ENCODE measurements around the gene RAB9B.

RAB9B gene

GRCh38 chrX:103780336-103781061 lies 51.6 kb downstream of the RAB9B start:
- H3K36me3 ChIP-seq (ENCODE audit: insufficient read depth), result no peaks in the 10 kb centered on the region
- no peaks in the 10 kb centered on the region for H3K4me1 ChIP-seq (ENCODE audit: low read depth, poor library complexity, severe bottlenecking)
- H3K4me3 ChIP-seq (IDR thresholded peaks at IDR 0.05; ENCODE audit: insufficient read depth, low read depth, low read length), result no peak overlapping the region
- no peaks in the 10 kb centered on the region for H3K79me2 ChIP-seq (ENCODE audit: insufficient read depth, low read depth)
- no peak overlapping the region for H3K9ac ChIP-seq
- no peak overlapping the region for H2AFZ ChIP-seq (ENCODE audit: low read depth)
- no peak for TF ChIP-seq CTCF (conservative IDR thresholded peaks at IDR 0.05; ENCODE audit: low read depth, low read length)
- H3K27me3 ChIP-seq (ENCODE audit: insufficient read depth, low read depth), result no peaks in the 10 kb centered on the region
- H3K4me2 ChIP-seq, result no peak overlapping the region
- H3K27ac ChIP-seq, result no peak overlapping the region
- no peaks in the 10 kb centered on the region for H4K20me1 ChIP-seq (ENCODE audit: insufficient read depth)

GRCh38 chrX:103779141-103779789 lies 52.8 kb downstream of the RAB9B start:
- H3K79me2 ChIP-seq (ENCODE audit: insufficient read depth, low read depth), result no peaks in the 10 kb centered on the region
- H3K27me3 ChIP-seq (ENCODE audit: insufficient read depth, low read depth), result no peaks in the 10 kb centered on the region

GRCh38 chrX:103776546-103776945 lies 55.5 kb downstream of the RAB9B start, which contains the start of gene PLP1:
PLP1 (plus strand) TSS chrX:103776840; CDS start chrX:103776996, 156 bp downstream.
- Histone ChIP-seq H3K4me3 (IDR thresholded peaks at IDR 0.05; ENCODE audit: insufficient read depth, low read depth, low read length) (no peak within 1 kb of the TSS), H4K20me1 (ENCODE audit: insufficient read depth) (no peaks in the 10 kb centered on the region), H3K79me2 (ENCODE audit: insufficient read depth, low read depth) (no peaks in the 10 kb centered on the region), H3K27ac (no peak within 1 kb of the TSS), H2AFZ (ENCODE audit: low read depth) (no peak within 1 kb of the TSS), H3K36me3 (ENCODE audit: insufficient read depth) (no peaks in the 10 kb centered on the region), H3K4me2 (no peak within 1 kb of the TSS), H3K4me1 (ENCODE audit: low read depth, poor library complexity, severe bottlenecking) (no peaks in the 10 kb centered on the region), H3K27me3 (ENCODE audit: insufficient read depth, low read depth) (no peaks in the 10 kb centered on the region), H3K9ac (no peak within 1 kb of the TSS)
- TF ChIP-seq CTCF (conservative IDR thresholded peaks at IDR 0.05; ENCODE audit: low read depth, low read length), result no peak

More at GRCh38 chrX:103779141-103779789, 52.8 kb downstream of the RAB9B start:
- H2AFZ ChIP-seq (ENCODE audit: low read depth), result no peak overlapping the region
- H3K36me3 ChIP-seq (ENCODE audit: insufficient read depth), result no peaks in the 10 kb centered on the region
- H3K4me1 ChIP-seq (ENCODE audit: low read depth, poor library complexity, severe bottlenecking), result no peaks in the 10 kb centered on the region
- no peak for TF ChIP-seq CTCF (conservative IDR thresholded peaks at IDR 0.05; ENCODE audit: low read depth, low read length)
- no peaks in the 10 kb centered on the region for H4K20me1 ChIP-seq (ENCODE audit: insufficient read depth)
- no peak overlapping the region for H3K27ac ChIP-seq
- no peak overlapping the region for H3K9ac ChIP-seq
- H3K4me2 ChIP-seq, result no peak overlapping the region
- no peak overlapping the region for H3K4me3 ChIP-seq (IDR thresholded peaks at IDR 0.05; ENCODE audit: insufficient read depth, low read depth, low read length)

DNA sequence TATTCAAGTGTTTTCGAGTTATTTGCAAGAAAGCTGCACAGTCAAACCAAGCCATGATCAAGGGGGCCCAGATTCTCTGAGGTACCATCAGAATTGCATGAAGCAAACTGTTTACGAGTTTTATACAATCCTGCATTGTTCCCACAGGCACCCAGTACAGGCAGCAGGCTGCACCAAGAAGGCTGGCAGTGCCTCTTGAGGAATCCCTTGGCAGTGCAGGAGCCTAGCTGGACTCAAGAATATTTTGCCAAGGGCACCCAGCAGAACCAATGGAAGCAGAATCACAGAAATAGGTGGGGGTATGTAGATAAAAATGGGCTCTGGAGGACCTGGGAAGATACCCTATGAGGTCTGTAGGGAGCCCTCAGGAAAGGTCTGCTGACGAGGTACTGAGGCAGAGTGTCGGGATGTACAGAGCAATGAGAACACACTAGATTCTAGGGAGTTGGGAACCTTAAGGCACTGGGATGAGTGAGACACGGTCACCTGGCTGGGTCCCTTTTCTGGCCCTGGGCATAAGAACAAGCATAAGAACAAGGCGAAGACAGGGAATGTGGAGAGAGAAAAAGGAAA lies 57.9 kb downstream of the RAB9B start:
- H3K4me1 ChIP-seq (ENCODE audit: low read depth, poor library complexity, severe bottlenecking), result peaks cover 10% of the 10 kb centered on the region
- H3K4me3 ChIP-seq (IDR thresholded peaks at IDR 0.05; ENCODE audit: insufficient read depth, low read depth, low read length), result no peak overlapping the region
- H3K27ac ChIP-seq, result no peak overlapping the region
- no peak overlapping the region; the same call in 1 of the 2 replicates for H2AFZ ChIP-seq (ENCODE audit: low read depth)
- H3K36me3 ChIP-seq (ENCODE audit: insufficient read depth), result no peaks in the 10 kb centered on the region
- H4K20me1 ChIP-seq (ENCODE audit: insufficient read depth), result no peaks in the 10 kb centered on the region
- peak; percentile 69 for TF ChIP-seq CTCF (conservative IDR thresholded peaks at IDR 0.05; ENCODE audit: low read depth, low read length)
- no peak overlapping the region for H3K4me2 ChIP-seq
- no peaks in the 10 kb centered on the region for H3K79me2 ChIP-seq (ENCODE audit: insufficient read depth, low read depth)
- no peak overlapping the region for H3K9ac ChIP-seq
- no peaks in the 10 kb centered on the region for H3K27me3 ChIP-seq (ENCODE audit: insufficient read depth, low read depth)
